ENCODE results near the gene TNNT2.

- TF ChIP-seq CTCF (IDR thresholded peaks at IDR 0.05) (no peak), EZH2 (IDR thresholded peaks at IDR 0.05; ENCODE audit: borderline replicate concordance, insufficient read depth, low read depth, low read length, poor library complexity, severe bottlenecking) (no peak)
Observed at GRCh38 chr1:201354901-201355295, 22.6 kb downstream of the TNNT2 start.

Measured in B cell (primary cell).